ENCODE results near the gene NKX1-1.

Gene NKX1-1

GRCh38 chr4:1400831-1401408 is 5.3 kb downstream of the NKX1-1 start:
- H3K9me3 ChIP-seq = peaks cover 26% of the 10 kb centered on the region
- H3K27me3 ChIP-seq = peaks cover 66% of the 10 kb centered on the region
- no peak overlapping the region for H3K27ac ChIP-seq
- TF ChIP-seq CTCF (IDR thresholded peaks at IDR 0.05) = no peak
- H3K4me1 ChIP-seq (ENCODE audit: control insufficient read depth in 1 of 2, insufficient read depth in 1 of 2, low read depth in 1 of 2, low read length in 1 of 2) = no peaks in the 10 kb centered on the region
- H3K4me3 ChIP-seq (ENCODE audit: low read depth in 1 of 2, low read length in 1 of 2) = no peak overlapping the region
- no peaks in the 10 kb centered on the region for H3K36me3 ChIP-seq

GRCh38 chr4:1400191-1400805 is 5.9 kb downstream of the NKX1-1 start:
- peaks cover 59% of the 10 kb centered on the region for H3K27me3 ChIP-seq
- H3K9me3 ChIP-seq = peaks cover 32% of the 10 kb centered on the region
- no peak for TF ChIP-seq CTCF (IDR thresholded peaks at IDR 0.05)

GRCh38 chr4:1399508-1400190 is 6.6 kb downstream of the NKX1-1 start:
- Histone ChIP-seq H3K9me3 (peaks cover 32% of the 10 kb centered on the region), H3K36me3 (no peaks in the 10 kb centered on the region), H3K4me1 (ENCODE audit: control insufficient read depth in 1 of 2, insufficient read depth in 1 of 2, low read depth in 1 of 2, low read length in 1 of 2) (no peaks in the 10 kb centered on the region), H3K27ac (no peak overlapping the region), H3K27me3 (peaks cover 53% of the 10 kb centered on the region), H3K4me3 (ENCODE audit: low read depth in 1 of 2, low read length in 1 of 2) (no peak overlapping the region)
- TF ChIP-seq CTCF (IDR thresholded peaks at IDR 0.05) = no peak

More at GRCh38 chr4:1400191-1400805, 5.9 kb downstream of the NKX1-1 start:
- Histone ChIP-seq H3K4me3 (ENCODE audit: low read depth in 1 of 2, low read length in 1 of 2) (no peak overlapping the region), H3K36me3 (no peaks in the 10 kb centered on the region), H3K4me1 (ENCODE audit: control insufficient read depth in 1 of 2, insufficient read depth in 1 of 2, low read depth in 1 of 2, low read length in 1 of 2) (no peaks in the 10 kb centered on the region), H3K27ac (no peak overlapping the region)

DNA sequence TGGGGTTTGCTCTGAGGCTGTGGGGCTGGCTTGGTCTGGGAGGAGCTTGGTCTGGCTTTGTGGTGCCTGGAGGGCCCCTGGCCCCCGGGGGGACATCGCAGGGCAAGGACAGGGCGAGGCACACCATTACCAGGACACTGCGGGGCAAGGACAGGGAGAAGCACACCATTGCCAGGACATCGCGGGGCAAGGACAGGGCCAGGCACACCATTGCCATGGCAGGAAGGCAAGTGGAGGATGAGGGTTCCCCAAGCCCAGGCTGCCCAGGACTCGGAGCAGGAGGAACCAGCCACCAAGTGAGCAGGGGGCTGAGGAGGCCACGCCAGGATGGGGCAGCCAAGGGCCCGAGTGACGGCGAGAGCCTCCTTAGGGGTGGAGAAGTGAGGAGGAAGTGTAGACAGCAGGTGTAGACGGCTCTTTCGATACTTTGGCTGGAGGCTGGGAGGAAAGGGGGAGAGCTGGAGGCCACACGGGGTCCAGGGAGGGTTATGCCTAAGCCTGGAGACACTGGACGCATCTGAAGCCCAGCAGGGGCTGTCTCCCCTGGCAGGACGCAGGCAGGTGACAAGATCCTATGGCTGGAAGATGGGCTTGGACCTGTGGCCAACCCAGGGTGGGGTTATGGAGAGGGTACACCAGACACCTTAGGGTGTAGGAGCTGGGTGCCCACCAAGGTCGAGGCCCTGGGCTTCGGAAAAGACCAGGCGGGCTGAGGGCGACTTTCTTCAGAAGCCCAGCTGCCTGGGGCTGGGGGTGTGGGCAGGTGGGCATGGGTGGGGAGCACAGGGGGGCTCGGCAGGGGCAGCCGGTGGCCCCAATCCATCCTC is 7.3 kb downstream of the NKX1-1 start:
- no peak overlapping the region for H3K4me3 ChIP-seq (ENCODE audit: low read depth in 1 of 2, low read length in 1 of 2)
- H3K27me3 ChIP-seq = peaks cover 45% of the 10 kb centered on the region
- H3K27ac ChIP-seq = no peak overlapping the region
- no peaks in the 10 kb centered on the region for H3K4me1 ChIP-seq (ENCODE audit: control insufficient read depth in 1 of 2, insufficient read depth in 1 of 2, low read depth in 1 of 2, low read length in 1 of 2)
- peaks cover 32% of the 10 kb centered on the region for H3K9me3 ChIP-seq
- peaks cover 2% of the 10 kb centered on the region for H3K36me3 ChIP-seq
- no peak for TF ChIP-seq CTCF (IDR thresholded peaks at IDR 0.05)

DNA sequence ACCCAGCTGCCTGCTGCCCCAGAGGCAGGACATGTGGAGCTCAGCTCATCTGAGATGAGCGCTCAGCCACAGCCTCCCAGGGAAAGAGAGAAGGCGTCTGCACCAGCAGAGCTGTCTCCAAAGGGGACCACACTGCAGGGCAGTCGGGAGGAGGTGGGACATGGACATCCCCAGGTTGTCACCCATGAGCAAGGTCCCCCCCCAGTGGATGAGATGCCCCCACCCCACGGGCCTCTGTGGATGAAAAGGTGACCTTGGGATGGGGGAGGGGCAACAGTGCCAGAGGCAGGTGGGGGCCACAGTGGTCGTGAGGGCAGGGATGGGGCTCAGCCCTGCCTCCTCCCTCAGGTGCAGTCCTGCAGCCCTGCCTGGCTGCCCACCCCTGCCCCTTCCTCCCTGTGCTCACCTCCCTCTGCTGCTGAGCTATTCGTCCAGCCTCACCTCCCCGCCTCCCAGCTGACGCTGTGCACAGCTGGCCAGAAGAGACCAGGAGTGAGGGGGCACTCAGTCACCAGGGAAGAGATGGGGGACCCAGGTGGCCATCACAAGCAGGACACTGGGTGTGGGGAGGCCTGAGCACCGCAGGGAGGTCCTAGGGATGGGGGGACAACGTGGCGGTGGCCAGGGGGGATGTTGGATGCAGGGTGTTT is 9.3 kb downstream of the NKX1-1 start:
- Histone ChIP-seq H3K4me1 (ENCODE audit: control insufficient read depth in 1 of 2, insufficient read depth in 1 of 2, low read depth in 1 of 2, low read length in 1 of 2) (no peaks in the 10 kb centered on the region), H3K27me3 (peaks cover 26% of the 10 kb centered on the region), H3K9me3 (peaks cover 32% of the 10 kb centered on the region), H3K27ac (no peak overlapping the region), H3K36me3 (peaks cover 4% of the 10 kb centered on the region), H3K4me3 (ENCODE audit: low read depth in 1 of 2, low read length in 1 of 2) (no peak overlapping the region)
- TF ChIP-seq CTCF (IDR thresholded peaks at IDR 0.05) = no peak

Data from neutrophil (primary cell).